ENCODE data around the gene GOLGA2. TPM values are rescaled to one million over a fixed set of nuclear protein-coding genes. Genes with fewer than 3 reads are reported as not detected.

Gene GOLGA2
- total RNA-seq, 4 donors from 2014 or later, result 71.1 to 130 (median 83.1) TPM

- Histone ChIP-seq H3K4me3 (no peak overlapping the region), H3K4me1 (peaks cover 0 to 29% (median 12%) of the 10 kb centered on the region in 3 donors), H3K27me3 (peaks cover 31% of the 10 kb centered on the region), H3K36me3 (no peaks in the 10 kb centered on the region), H3K27ac (peak overlapping the region in 1 of 4 donors; percentile 27), H3K9me3 (no peaks in the 10 kb centered on the region)
- ATAC-seq, result no peak
- WGBS, 2 donors (ENCODE audit: low coverage in 1 of 2), result 34 to 68% methylated on average over 4 to 12 of the region's 15 CpGs
- no peak for TF ChIP-seq POLR2AphosphoS5 (IDR thresholded peaks at IDR 0.05)
- no peak for TF ChIP-seq EP300 (IDR thresholded peaks at IDR 0.05)
- TF ChIP-seq POLR2A (IDR thresholded peaks at IDR 0.05), result no peak
- TF ChIP-seq CTCF (IDR thresholded peaks at IDR 0.05), result no peak
These were observed 68.6 kb downstream of the GOLGA2 start for GRCh38 chr9:128206916-128207910.

GRCh38 chr9:128206484-128206883 is 69.3 kb downstream of the GOLGA2 start:
- no peaks in the 10 kb centered on the region for H3K36me3 ChIP-seq
- 80% methylated on average over 3 of the region's 3 CpGs; no CpG with 5 or more reads in 1 of the 2 donors for WGBS, 2 donors (ENCODE audit: low coverage in 1 of 2)
- H3K27ac ChIP-seq, result peak overlapping the region in 1 of 4 donors; percentile 1

More at GRCh38 chr9:128206484-128206883, 69.3 kb downstream of the GOLGA2 start:
- Histone ChIP-seq H3K4me1 (peaks cover 0 to 29% (median 12%) of the 10 kb centered on the region in 3 donors), H3K4me3 (no peak overlapping the region), H3K27me3 (peaks cover 31% of the 10 kb centered on the region), H3K9me3 (no peaks in the 10 kb centered on the region)
- ATAC-seq, result no peak
- TF ChIP-seq POLR2A (IDR thresholded peaks at IDR 0.05), result no peak
- TF ChIP-seq EP300 (IDR thresholded peaks at IDR 0.05), result no peak
- no peak for TF ChIP-seq POLR2AphosphoS5 (IDR thresholded peaks at IDR 0.05)
- TF ChIP-seq CTCF (IDR thresholded peaks at IDR 0.05), result no peak

Small RNA genes lying within 50 kb of the gene (small RNA-seq; reads per million reads assigned to genes)
- gene MIR199B (17.4 to 54.0 (median 26.4) reads per million in 4 donors), gene MIR3154 (0 reads per million in 4 donors)

Other genes with a start within 250 kb of the GOLGA2 start
- 10 to 100 TPM in 1 of 4 donors, 1 to 10 TPM in 3; 5.3 to 11.4 (median 8.6) TPM for gene NAIF1, start 208.7 kb downstream of the GOLGA2 start, total RNA-seq
- gene SLC25A25, start 207.8 kb downstream of the GOLGA2 start, total RNA-seq, result 10 to 100 TPM; 16.1 to 64.1 (median 18.3) TPM
- 10 to 100 TPM; 46.1 to 85.8 (median 57.5) TPM for gene PTGES2, start 148.3 kb downstream of the GOLGA2 start, total RNA-seq
- 100 to 1,000 TPM in 1 of 4 donors, 1 to 10 TPM in 1, under 1 TPM in 1, not detected in 1; 0.58 to 222 (median 1.4) TPM for gene LCN2, start 126.6 kb downstream of the GOLGA2 start, total RNA-seq
- 100 to 1,000 TPM; 139 to 165 (median 145) TPM for gene BBLN, start 115.7 kb downstream of the GOLGA2 start, total RNA-seq
- 10 to 100 TPM; 41.7 to 83.9 (median 58.1) TPM for gene CIZ1, start 84.4 kb downstream of the GOLGA2 start, total RNA-seq
- gene DNM1, start 72.6 kb downstream of the GOLGA2 start, total RNA-seq, result 10 to 100 TPM in 2 of 4 donors, 1 to 10 TPM in 2; 8.6 to 22.3 (median 14.4) TPM
- 10 to 100 TPM; 18.2 to 27.5 (median 24.5) TPM for gene SWI5, start 269 bp upstream of the GOLGA2 start, total RNA-seq
- gene TRUB2, start 46.4 kb upstream of the GOLGA2 start, total RNA-seq, result 10 to 100 TPM in 1 of 4 donors, 1 to 10 TPM in 3; 5.1 to 11.4 (median 7.5) TPM
- gene COQ4, start 46.8 kb upstream of the GOLGA2 start, total RNA-seq, result 10 to 100 TPM; 25.8 to 40.5 (median 31.8) TPM
- 10 to 100 TPM; 14.3 to 34.3 (median 20.4) TPM for gene SLC27A4, start 64.5 kb upstream of the GOLGA2 start, total RNA-seq
- 10 to 100 TPM; 20.5 to 46.8 (median 30.2) TPM for gene URM1, start 95.4 kb upstream of the GOLGA2 start, total RNA-seq
- 10 to 100 TPM; 18.0 to 30.0 (median 28.1) TPM for gene CERCAM, start 144.8 kb upstream of the GOLGA2 start, total RNA-seq
- 10 to 100 TPM; 19.7 to 30.1 (median 26.9) TPM for gene ODF2, start 180.0 kb upstream of the GOLGA2 start, total RNA-seq
- 10 to 100 TPM; 18.7 to 32.4 (median 26.9) TPM for gene GLE1, start 228.7 kb upstream of the GOLGA2 start, total RNA-seq

Measured in gastroesophageal sphincter (tissue), 4 donors.